Duodenal mucosa (tissue), 2 donors: ENCODE data around the gene GALNT14.

Experiments
- H3K27ac ChIP-seq: one replicate; pipeline ENCODE4 v1.7.0; 2013; ENCODE audit warnings: low read depth, low read length
- H3K27me3 ChIP-seq, 2 donors: one replicate each; pipeline ENCODE4 v1.7.0; 2013; ENCODE audit warnings: low read length in 2 of 2, control low read depth in 1 of 2; ENCODE audit not compliant: insufficient read depth in 2 of 2, control insufficient read depth in 1 of 2
- H3K36me3 ChIP-seq, 2 donors: one replicate each; pipeline ENCODE4 v1.7.0; 2013; ENCODE audit warnings: low read length in 2 of 2, control low read depth in 1 of 2; ENCODE audit not compliant: insufficient read depth in 2 of 2, control insufficient read depth in 1 of 2
- H3K4me1 ChIP-seq, 2 donors: one replicate each; pipeline ENCODE4 v1.7.0; 2013; ENCODE audit warnings: low read length in 2 of 2, control low read depth in 1 of 2; ENCODE audit not compliant: insufficient read depth in 2 of 2, control insufficient read depth in 1 of 2
- H3K4me3 ChIP-seq, 2 donors: one replicate each; pipeline ENCODE4 v1.7.0; 2013; ENCODE audit warnings: low read length in 2 of 2, low read depth in 1 of 2
- H3K9ac ChIP-seq, 2 donors: one replicate each; pipeline ENCODE4 v1.7.0; 2013; ENCODE audit warnings: low read length in 2 of 2, low read depth in 1 of 2
- H3K9me3 ChIP-seq, 2 donors: one replicate each; pipeline ENCODE4 v1.7.0; 2013; ENCODE audit warnings: low read length in 2 of 2, control low read depth in 1 of 2; ENCODE audit not compliant: control insufficient read depth in 1 of 2

Gene GALNT14

GRCh38 chr2:31075941-31076590 lies 62.2 kb downstream of the GALNT14 start:
- Histone ChIP-seq H3K9ac (no peak overlapping the region), H3K27ac (no peak overlapping the region), H3K27me3 (no peaks in the 10 kb centered on the region), H3K4me1 (no peaks in the 10 kb centered on the region), H3K9me3 (no peaks in the 10 kb centered on the region), H3K4me3 (no peak overlapping the region), H3K36me3 (no peaks in the 10 kb centered on the region)

GRCh38 chr2:31075431-31075830 lies 62.8 kb downstream of the GALNT14 start:
- H3K4me1 ChIP-seq = no peaks in the 10 kb centered on the region
- no peak overlapping the region for H3K4me3 ChIP-seq
- no peak overlapping the region for H3K27ac ChIP-seq
- H3K9me3 ChIP-seq = no peaks in the 10 kb centered on the region
- H3K9ac ChIP-seq = no peak overlapping the region
- no peaks in the 10 kb centered on the region for H3K27me3 ChIP-seq
- H3K36me3 ChIP-seq = no peaks in the 10 kb centered on the region

- Histone ChIP-seq H3K4me3 (no peak overlapping the region), H3K9me3 (no peaks in the 10 kb centered on the region), H3K4me1 (no peaks in the 10 kb centered on the region), H3K36me3 (no peaks in the 10 kb centered on the region), H3K27ac (no peak overlapping the region), H3K9ac (no peak overlapping the region), H3K27me3 (no peaks in the 10 kb centered on the region)
Observed at GRCh38 chr2:31071741-31072140, 66.5 kb downstream of the GALNT14 start.

- Histone ChIP-seq H3K4me1 (no peaks in the 10 kb centered on the region), H3K9ac (no peak overlapping the region), H3K9me3 (no peaks in the 10 kb centered on the region), H3K27me3 (no peaks in the 10 kb centered on the region), H3K36me3 (no peaks in the 10 kb centered on the region), H3K4me3 (no peak overlapping the region), H3K27ac (no peak overlapping the region)
Observed at GRCh38 chr2:31070339-31071125, 67.7 kb downstream of the GALNT14 start.

- H3K4me3 ChIP-seq = no peak overlapping the region
- no peak overlapping the region for H3K27ac ChIP-seq
- no peaks in the 10 kb centered on the region for H3K27me3 ChIP-seq
- no peaks in the 10 kb centered on the region for H3K36me3 ChIP-seq
- H3K9ac ChIP-seq = no peak overlapping the region
- H3K9me3 ChIP-seq = no peaks in the 10 kb centered on the region
- H3K4me1 ChIP-seq = no peaks in the 10 kb centered on the region
Observed at GRCh38 chr2:31069643-31070325, 68.5 kb downstream of the GALNT14 start.

- no peaks in the 10 kb centered on the region for H3K36me3 ChIP-seq
- no peak overlapping the region for H3K9ac ChIP-seq
- no peaks in the 10 kb centered on the region for H3K27me3 ChIP-seq
- no peaks in the 10 kb centered on the region for H3K4me1 ChIP-seq
- H3K27ac ChIP-seq = no peak overlapping the region
- H3K4me3 ChIP-seq = no peak overlapping the region
- no peaks in the 10 kb centered on the region for H3K9me3 ChIP-seq
Observed at GRCh38 chr2:31067259-31067658, 71.0 kb downstream of the GALNT14 start.

- Histone ChIP-seq H3K4me3 (no peak overlapping the region), H3K27me3 (no peaks in the 10 kb centered on the region), H3K9me3 (no peaks in the 10 kb centered on the region), H3K4me1 (no peaks in the 10 kb centered on the region), H3K36me3 (no peaks in the 10 kb centered on the region), H3K9ac (no peak overlapping the region), H3K27ac (no peak overlapping the region)
Observed at GRCh38 chr2:31066551-31066950, 71.7 kb downstream of the GALNT14 start.

GRCh38 chr2:31066086-31066485 lies 72.2 kb downstream of the GALNT14 start:
- no peak overlapping the region for H3K27ac ChIP-seq
- H3K36me3 ChIP-seq = no peaks in the 10 kb centered on the region
- H3K4me1 ChIP-seq = no peaks in the 10 kb centered on the region
- no peak overlapping the region for H3K4me3 ChIP-seq
- no peak overlapping the region for H3K9ac ChIP-seq
- no peaks in the 10 kb centered on the region for H3K27me3 ChIP-seq
- H3K9me3 ChIP-seq = no peaks in the 10 kb centered on the region

GRCh38 chr2:31065356-31065755 lies 72.9 kb downstream of the GALNT14 start:
- Histone ChIP-seq H3K36me3 (no peaks in the 10 kb centered on the region), H3K4me1 (peaks cover 5 to 6% of the 10 kb centered on the region in 2 donors), H3K9ac (no peak overlapping the region), H3K27me3 (no peaks in the 10 kb centered on the region), H3K27ac (no peak overlapping the region), H3K4me3 (no peak overlapping the region), H3K9me3 (no peaks in the 10 kb centered on the region)

GRCh38 chr2:31060397-31060796 lies 77.8 kb downstream of the GALNT14 start:
- Histone ChIP-seq H3K9ac (no peak overlapping the region), H3K27me3 (no peaks in the 10 kb centered on the region), H3K4me1 (peaks cover 17 to 20% of the 10 kb centered on the region in 2 donors), H3K4me3 (no peak overlapping the region), H3K9me3 (no peaks in the 10 kb centered on the region), H3K27ac (peak overlapping the region; percentile 30), H3K36me3 (no peaks in the 10 kb centered on the region)
